Type B pancreatic cell (in vitro differentiated cells): ENCODE data around the gene MSRB1. TPM values are rescaled to one million over a fixed set of nuclear protein-coding genes. Genes with fewer than 3 reads are reported as not detected.

Source experiments
- DNase-seq: peaks from one replicate; pipeline ENCODE4 v3.0.0; 2021; ENCODE audit warnings: mixed read lengths; ENCODE audit not compliant: unreplicated experiment; ENCODE audit errors: extremely low spot score
- H3K27ac Mint-ChIP-seq: 2 replicates; pipeline ENCODE4 v1.8.0; 2021; ENCODE audit warnings: mild to moderate bottlenecking, mixed read lengths
- H3K27me3 Mint-ChIP-seq: 2 replicates; pipeline ENCODE4 v1.8.0; 2021; ENCODE audit warnings: mixed read lengths
- H3K36me3 Mint-ChIP-seq: 2 replicates; pipeline ENCODE4 v1.8.0; 2021; ENCODE audit warnings: mixed read lengths
- H3K4me1 Mint-ChIP-seq: one replicate; pipeline ENCODE4 v1.8.0; 2021; ENCODE audit warnings: mixed read lengths; ENCODE audit not compliant: unreplicated experiment
- H3K4me3 Mint-ChIP-seq: 2 replicates; pipeline ENCODE4 v1.8.0; 2021; ENCODE audit warnings: mild to moderate bottlenecking, mixed read lengths
- H3K9me3 Mint-ChIP-seq: 2 replicates; pipeline ENCODE4 v1.8.0; 2021; ENCODE audit warnings: mixed read lengths
- total RNA-seq: library from RNA; stranded (reverse); gene quantifications from 2 replicates; pipeline ENCODE4 v1.2.1, GENCODE V29; 2021; ENCODE audit warnings: low replicate concordance
- TF ChIP-seq, protein P1 (sequence below): fragments of 200-600 bp; sonication (generic); conservative IDR thresholded peaks from 2 replicates; pipeline ENCODE4 v1.5.0; 2021; ENCODE audit warnings: antibody characterized with exemption, mild to moderate bottlenecking

Gene MSRB1
- total RNA-seq, 1 donor from 2014 or later = 34.8 TPM

DNA sequence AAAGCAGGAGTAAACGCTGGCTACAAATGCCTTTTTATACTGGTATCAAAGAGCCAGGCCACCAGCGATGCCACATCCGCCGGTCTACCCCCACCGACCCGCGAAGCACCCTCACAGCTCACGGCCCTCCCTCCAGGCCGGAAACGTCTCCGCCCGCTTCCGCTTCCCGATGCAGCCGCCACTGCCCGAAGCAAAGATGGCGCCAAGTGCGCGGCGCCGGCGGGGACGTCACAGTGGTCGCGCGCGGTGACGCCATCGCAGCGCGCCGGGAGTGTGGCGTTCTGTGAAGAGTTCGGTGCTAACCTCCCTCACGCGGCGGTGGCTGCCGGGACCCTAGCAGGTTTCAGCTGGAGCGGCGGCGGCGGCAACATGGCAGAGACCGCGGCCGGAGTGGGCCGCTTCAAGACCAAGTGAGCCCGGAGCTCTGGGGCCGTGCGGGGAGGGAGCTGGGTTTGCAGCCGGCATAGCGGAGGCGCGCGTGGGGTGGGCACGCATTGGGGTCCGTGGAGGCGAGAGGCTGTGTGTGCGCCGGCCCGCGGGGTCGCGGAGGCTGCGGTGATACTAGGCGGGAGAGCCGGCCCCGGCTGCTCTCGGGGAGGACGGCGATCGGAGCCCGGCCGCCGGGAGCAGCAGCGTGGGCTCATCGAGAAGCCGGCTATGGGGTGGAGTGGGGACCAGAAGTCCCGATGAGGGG lies 28.9 kb upstream of the MSRB1 start, which contains the start of gene TBL3:
TBL3 (plus strand) TSS at position 258 of the 694 bp plus-strand sequence; CDS start at position 370, 112 bp downstream.
- no peaks in the 10 kb centered on the region for H3K9me3 Mint-ChIP-seq
- TF ChIP-seq, protein P1, sequence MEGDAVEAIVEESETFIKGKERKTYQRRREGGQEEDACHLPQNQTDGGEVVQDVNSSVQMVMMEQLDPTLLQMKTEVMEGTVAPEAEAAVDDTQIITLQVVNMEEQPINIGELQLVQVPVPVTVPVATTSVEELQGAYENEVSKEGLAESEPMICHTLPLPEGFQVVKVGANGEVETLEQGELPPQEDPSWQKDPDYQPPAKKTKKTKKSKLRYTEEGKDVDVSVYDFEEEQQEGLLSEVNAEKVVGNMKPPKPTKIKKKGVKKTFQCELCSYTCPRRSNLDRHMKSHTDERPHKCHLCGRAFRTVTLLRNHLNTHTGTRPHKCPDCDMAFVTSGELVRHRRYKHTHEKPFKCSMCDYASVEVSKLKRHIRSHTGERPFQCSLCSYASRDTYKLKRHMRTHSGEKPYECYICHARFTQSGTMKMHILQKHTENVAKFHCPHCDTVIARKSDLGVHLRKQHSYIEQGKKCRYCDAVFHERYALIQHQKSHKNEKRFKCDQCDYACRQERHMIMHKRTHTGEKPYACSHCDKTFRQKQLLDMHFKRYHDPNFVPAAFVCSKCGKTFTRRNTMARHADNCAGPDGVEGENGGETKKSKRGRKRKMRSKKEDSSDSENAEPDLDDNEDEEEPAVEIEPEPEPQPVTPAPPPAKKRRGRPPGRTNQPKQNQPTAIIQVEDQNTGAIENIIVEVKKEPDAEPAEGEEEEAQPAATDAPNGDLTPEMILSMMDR = no peak
- H3K36me3 Mint-ChIP-seq = no peaks in the 10 kb centered on the region
- peaks cover 16% of the 10 kb centered on the region for H3K4me1 Mint-ChIP-seq
- no peaks in the 10 kb centered on the region for H3K27me3 Mint-ChIP-seq
- peak within 1 kb of the TSS; percentile 94 for H3K4me3 Mint-ChIP-seq
- H3K27ac Mint-ChIP-seq = peak within 1 kb of the TSS; percentile 95
- DNase-seq = peak; percentile 94

DNA sequence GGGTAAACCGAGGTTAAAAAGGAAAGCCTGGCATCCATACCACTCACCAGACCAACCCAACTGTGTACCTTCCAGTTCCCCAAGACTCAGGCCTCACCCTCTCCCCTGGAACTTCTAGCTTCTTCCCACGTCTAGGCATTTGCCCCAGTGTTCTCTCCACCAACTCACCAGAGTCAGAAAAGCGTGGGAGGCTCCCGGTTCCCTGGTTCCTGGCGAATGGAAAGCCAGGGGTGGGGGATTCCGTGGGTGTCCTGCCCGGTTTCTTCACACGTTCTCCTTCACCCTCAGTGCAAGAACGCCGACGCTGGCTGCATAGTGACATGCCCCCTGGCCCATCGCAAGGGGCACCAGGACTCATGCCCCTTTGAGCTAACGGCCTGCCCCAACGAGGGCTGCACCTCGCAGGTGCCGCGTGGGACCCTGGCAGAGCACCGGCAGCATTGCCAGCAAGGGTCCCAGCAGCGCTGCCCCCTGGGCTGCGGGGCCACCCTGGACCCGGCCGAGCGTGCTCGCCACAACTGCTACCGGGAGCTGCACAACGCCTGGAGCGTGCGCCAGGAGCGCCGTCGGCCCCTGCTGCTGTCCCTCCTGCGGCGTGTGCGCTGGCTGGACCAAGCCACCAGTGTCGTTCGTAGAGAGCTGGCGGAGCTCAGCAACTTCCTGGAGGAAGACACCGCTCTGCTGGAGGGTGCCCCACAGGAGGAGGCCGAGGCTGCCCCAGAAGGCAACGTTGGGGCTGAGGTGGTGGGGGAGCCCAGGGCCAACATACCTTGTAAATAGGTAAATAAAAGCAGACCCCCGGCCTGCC lies 25.4 kb upstream of the MSRB1 start:
- Mint-ChIP-seq H3K4me3 (peak overlapping the region; percentile 66), H3K4me1 (peaks cover 29% of the 10 kb centered on the region), H3K27ac (no peak overlapping the region), H3K36me3 (peaks cover 8% of the 10 kb centered on the region), H3K9me3 (no peaks in the 10 kb centered on the region), H3K27me3 (no peaks in the 10 kb centered on the region)
- TF ChIP-seq, protein P1 = no peak
- no peak for DNase-seq

DNA sequence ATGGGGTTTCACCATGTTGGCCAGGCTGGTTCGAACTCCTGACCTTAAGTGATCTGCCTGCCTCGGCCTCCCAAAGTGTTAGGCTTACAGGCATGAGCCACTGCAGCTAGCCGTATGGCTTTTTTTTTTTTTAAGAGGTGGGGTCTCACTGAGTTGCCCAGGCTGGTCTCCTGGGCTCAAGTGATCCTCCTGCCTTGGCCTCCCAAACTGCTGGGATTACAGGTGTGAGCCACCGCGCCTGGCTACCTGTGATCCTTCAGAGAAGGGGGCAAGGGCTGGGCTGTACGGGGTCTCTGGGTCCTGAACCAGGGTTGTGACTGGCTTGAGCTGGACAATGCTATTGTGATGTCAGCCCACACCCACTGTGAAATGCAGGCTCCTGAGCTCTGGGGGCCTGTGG lies 23.5 kb upstream of the MSRB1 start, which contains the start of gene RNF151:
RNF151 (plus strand) TSS at position 397 of the 400 bp plus-strand sequence. CDS start 26 bp downstream, outside the sequence.
- DNase-seq = no peak
- Mint-ChIP-seq H3K4me1 (peaks cover 20% of the 10 kb centered on the region), H3K27me3 (no peaks in the 10 kb centered on the region), H3K27ac (peak within 1 kb of the TSS; percentile 96), H3K36me3 (peaks cover 8% of the 10 kb centered on the region), H3K4me3 (peak within 1 kb of the TSS; percentile 94), H3K9me3 (no peaks in the 10 kb centered on the region)
- TF ChIP-seq, protein P1 = no peak

DNA sequence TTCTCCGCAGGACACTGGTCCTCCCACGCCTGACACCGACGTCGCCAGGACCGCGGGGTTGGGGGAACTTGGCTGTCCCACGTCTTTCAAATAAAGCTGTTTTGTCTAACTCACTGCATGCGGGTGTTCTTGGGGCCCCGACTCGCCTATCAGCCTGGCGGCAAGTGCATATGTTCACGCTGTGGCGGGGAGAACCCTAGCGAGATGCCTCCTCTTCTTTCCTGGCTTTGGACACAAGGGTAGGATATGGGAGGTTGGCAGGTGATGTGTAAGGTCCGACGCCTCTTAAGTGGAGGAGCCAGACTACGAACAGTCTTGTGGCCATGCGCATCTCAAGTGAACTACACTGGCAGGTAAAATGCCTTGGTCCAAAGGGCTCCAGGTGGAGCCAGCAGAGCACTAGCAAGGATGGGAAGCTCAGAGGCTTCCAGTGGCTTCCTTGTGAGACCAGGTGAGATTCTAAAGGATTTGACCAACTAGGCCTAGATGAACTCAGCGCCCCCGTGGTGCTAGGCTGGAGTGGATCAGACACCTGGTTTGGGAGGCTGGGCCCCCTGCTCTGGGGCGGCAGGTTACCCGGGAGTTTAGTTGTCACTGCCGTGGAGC lies 22.5 kb upstream of the MSRB1 start:
- peaks cover 13% of the 10 kb centered on the region for H3K36me3 Mint-ChIP-seq
- peak overlapping the region; percentile 96 for H3K27ac Mint-ChIP-seq
- H3K4me1 Mint-ChIP-seq = peaks cover 22% of the 10 kb centered on the region
- H3K27me3 Mint-ChIP-seq = no peaks in the 10 kb centered on the region
- H3K4me3 Mint-ChIP-seq = peak overlapping the region; percentile 94
- DNase-seq = no peak
- TF ChIP-seq, protein P1 = no peak
- no peaks in the 10 kb centered on the region for H3K9me3 Mint-ChIP-seq

DNA sequence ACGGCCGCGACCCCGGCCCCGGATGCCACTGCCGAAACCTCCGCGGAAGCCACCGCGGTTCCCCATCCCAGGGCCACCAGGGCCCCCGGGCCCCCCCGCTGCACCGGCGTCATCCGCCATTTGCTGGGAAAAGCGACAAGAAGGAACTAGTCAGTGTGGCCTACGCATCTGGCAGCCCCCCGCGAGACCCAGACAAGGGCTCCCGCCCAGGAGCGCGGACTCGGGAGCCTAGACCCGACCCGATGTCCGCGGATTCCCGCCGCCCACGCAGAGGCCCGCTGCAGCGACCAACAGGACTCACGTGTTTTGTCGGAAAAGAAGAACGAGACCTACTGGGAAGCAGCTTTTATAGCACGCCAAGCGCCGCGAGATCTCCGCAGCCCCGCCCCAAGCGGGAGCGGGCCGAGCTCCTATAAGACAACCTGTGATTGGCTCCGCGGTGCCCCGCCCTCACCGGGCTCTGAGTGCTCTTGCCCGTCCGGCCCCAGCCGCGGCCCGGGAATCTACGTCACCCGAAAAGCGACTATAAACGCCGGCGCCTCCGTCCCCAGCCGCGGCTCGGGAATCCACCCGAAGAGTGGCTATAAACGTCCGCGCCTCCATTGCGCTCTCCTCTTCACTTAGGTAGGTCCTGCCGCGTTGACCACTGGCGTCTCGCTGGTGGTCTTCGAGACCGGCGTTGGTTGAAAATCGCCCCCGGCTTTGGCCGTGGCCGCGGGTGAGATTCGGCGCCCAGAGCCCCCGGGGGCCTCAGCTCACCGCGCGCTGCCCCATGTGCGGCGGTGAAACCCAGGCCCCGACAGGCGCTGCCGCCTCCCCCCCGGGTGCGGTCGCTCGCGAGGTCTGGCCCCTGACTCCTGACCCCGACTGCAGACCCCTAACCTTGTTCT lies 21.8 kb upstream of the MSRB1 start, which contains the start of gene RPS2:
RPS2 (minus strand) TSS at position 321 of the 890 bp plus-strand sequence; CDS start at position 120, 201 bp downstream.
- Mint-ChIP-seq H3K27me3 (no peaks in the 10 kb centered on the region), H3K27ac (peak within 1 kb of the TSS; percentile 96), H3K9me3 (no peaks in the 10 kb centered on the region), H3K4me1 (peaks cover 26% of the 10 kb centered on the region), H3K4me3 (peak within 1 kb of the TSS; percentile 94), H3K36me3 (peaks cover 13% of the 10 kb centered on the region)
- DNase-seq = peak; percentile 98
- TF ChIP-seq, protein P1 = no peak
